WTC11 (cell line): ENCODE measurements around the gene CRTC2. TPM values are rescaled to one million over a fixed set of nuclear protein-coding genes. Genes with fewer than 3 reads are reported as not detected.
A peak's percentile ranks its signal among the peaks of the same experiment; 100 is the strongest.

Experiments used
- ATAC-seq: fragments of 200-7000 bp; cut with Tn5 transposase; 2 replicates; pipeline ENCODE4 v1.10.0; 2021; ENCODE audit warnings: mild to moderate bottlenecking, moderate library complexity
- CTCF ChIA-PET: fragments of 300-600 bp; sonication (Branson Sonifier 250); formaldehyde crosslinking; loops from one replicate; lab custom pipeline; 2021; ENCODE audit warnings: antibody characterized with exemption; lab: Charles Lee
- POLR2A ChIA-PET: fragments of 350-600 bp; sonication (Branson Sonifier 250); formaldehyde crosslinking; loops from one replicate; lab custom pipeline; 2021; ENCODE audit warnings: antibody characterized with exemption; lab: Charles Lee
- DNase-seq: peaks from one replicate; pipeline ENCODE4 v3.0.0; 2021; ENCODE audit warnings: low spot score
- H3K27ac Mint-ChIP-seq: 2 replicates; pipeline ENCODE4 v1.8.0; 2021; ENCODE audit warnings: mixed read lengths
- H3K27me3 Mint-ChIP-seq: 2 replicates; pipeline ENCODE4 v1.8.0; 2021; ENCODE audit warnings: low read depth, mild to moderate bottlenecking, moderate library complexity, mixed read lengths
- H3K36me3 Mint-ChIP-seq: 2 replicates; pipeline ENCODE4 v1.8.0; 2021; ENCODE audit warnings: mixed read lengths
- H3K4me1 Mint-ChIP-seq: 2 replicates; pipeline ENCODE4 v1.8.0; 2022; ENCODE audit warnings: mixed read lengths
- H3K4me3 Mint-ChIP-seq: 2 replicates; pipeline ENCODE4 v1.8.0; 2021; ENCODE audit warnings: mild to moderate bottlenecking, moderate library complexity, mixed read lengths
- H3K9me3 Mint-ChIP-seq: 2 replicates; pipeline ENCODE4 v1.8.0; 2021; ENCODE audit warnings: mixed read lengths
- AFF4 ChIP-seq: sonication (generic); formaldehyde crosslinking; IDR thresholded peaks from 2 replicates; pipeline ENCODE4 v1.8.1; 2023; ENCODE audit warnings: mild to moderate bottlenecking, missing genetic modification reagents, borderline replicate concordance
- CREM ChIP-seq: sonication (generic); formaldehyde crosslinking; IDR thresholded peaks from 2 replicates; pipeline ENCODE4 v1.8.1; 2022; ENCODE audit warnings: mild to moderate bottlenecking, missing genetic modification reagents, moderate library complexity
- ETV6 ChIP-seq: sonication (generic); formaldehyde crosslinking; IDR thresholded peaks from 2 replicates; pipeline ENCODE4 v1.8.1; 2022; ENCODE audit warnings: mild to moderate bottlenecking, missing genetic modification reagents
- FOXJ3 ChIP-seq: sonication (generic); formaldehyde crosslinking; IDR thresholded peaks from 2 replicates; pipeline ENCODE4 v1.9.0; 2021; ENCODE audit warnings: missing genetic modification reagents, mild to moderate bottlenecking, borderline replicate concordance
- GRHL2 ChIP-seq: fragments of 250-450 bp; sonication (Bioruptor Pico); IDR thresholded peaks from 2 replicates; pipeline ENCODE4 v1.8.0; 2022; ENCODE audit warnings: mild to moderate bottlenecking, moderate library complexity; ENCODE audit not compliant: insufficient replicate concordance, severe bottlenecking
- HMGXB4 ChIP-seq: sonication (generic); formaldehyde crosslinking; IDR thresholded peaks from 2 replicates; pipeline ENCODE4 v1.8.1; 2023; ENCODE audit warnings: mild to moderate bottlenecking, moderate library complexity, missing genetic modification reagents
- IRF1 ChIP-seq: sonication (generic); formaldehyde crosslinking; IDR thresholded peaks from 2 replicates; pipeline ENCODE4 v1.8.0; 2023; ENCODE audit warnings: missing genetic modification reagents
- MXD4 ChIP-seq: fragments of 250-450 bp; sonication (Bioruptor Pico); IDR thresholded peaks from 2 replicates; pipeline ENCODE4 v1.8.0; 2021; ENCODE audit warnings: mild to moderate bottlenecking, moderate library complexity, borderline replicate concordance
- NFE2L1 ChIP-seq: sonication (generic); formaldehyde crosslinking; IDR thresholded peaks from 2 replicates; pipeline ENCODE4 v1.8.1; 2023; ENCODE audit warnings: missing genetic modification reagents
- NFYB ChIP-seq: sonication (generic); formaldehyde crosslinking; conservative IDR thresholded peaks from 2 replicates; pipeline ENCODE4 v1.8.0; 2022; ENCODE audit warnings: low read depth, missing genetic modification reagents
- PRRX2 ChIP-seq: fragments of 250-450 bp; sonication (Bioruptor Pico); IDR thresholded peaks from 2 replicates; pipeline ENCODE4 v1.8.0; 2021; ENCODE audit warnings: mild to moderate bottlenecking
- RELA ChIP-seq: sonication (generic); formaldehyde crosslinking; IDR thresholded peaks from 2 replicates; pipeline ENCODE4 v1.8.1; 2022; ENCODE audit warnings: missing genetic modification reagents, mild to moderate bottlenecking, borderline replicate concordance
- SMAD3 ChIP-seq: sonication (generic); formaldehyde crosslinking; IDR thresholded peaks from 2 replicates; pipeline ENCODE4 v1.8.0; 2022; ENCODE audit warnings: missing genetic modification reagents, mild to moderate bottlenecking, borderline replicate concordance
- SP1 ChIP-seq: sonication (generic); formaldehyde crosslinking; conservative IDR thresholded peaks from 2 replicates; pipeline ENCODE4 v1.8.1; 2022; ENCODE audit warnings: missing genetic modification reagents
- ZNF423 ChIP-seq: fragments of 250-450 bp; sonication (Bioruptor Pico); IDR thresholded peaks from 2 replicates; pipeline ENCODE4 v2.1.2; 2022; ENCODE audit warnings: mild to moderate bottlenecking, moderate library complexity
- total RNA-seq: library from RNA; stranded (reverse); gene quantifications from 3 replicates; pipeline ENCODE4 v1.2.3, GENCODE V29; 2021
- TF ChIP-seq, protein P1 (sequence below): fragments of 250-450 bp; sonication (Bioruptor Pico); IDR thresholded peaks from 2 replicates; pipeline ENCODE4 v1.9.0; 2021; ENCODE audit warnings: mild to moderate bottlenecking
- TF ChIP-seq, protein P2 (sequence below): sonication (generic); formaldehyde crosslinking; IDR thresholded peaks from 2 replicates; pipeline ENCODE4 v1.8.0; 2023; ENCODE audit warnings: missing genetic modification reagents, mild to moderate bottlenecking, borderline replicate concordance

The CRTC2 gene
- total RNA-seq, 1 experiment from 2014 or later, result 43.7 TPM

- TF ChIP-seq AFF4 (CRISPR knock-in tag) (no peak), HMGXB4 (no peak), CREM (CRISPR knock-in tag) (no peak), ETV6 (CRISPR knock-in tag) (no peak), GRHL2 (CRISPR knock-in tag) (no peak)
- TF ChIP-seq, protein P1, sequence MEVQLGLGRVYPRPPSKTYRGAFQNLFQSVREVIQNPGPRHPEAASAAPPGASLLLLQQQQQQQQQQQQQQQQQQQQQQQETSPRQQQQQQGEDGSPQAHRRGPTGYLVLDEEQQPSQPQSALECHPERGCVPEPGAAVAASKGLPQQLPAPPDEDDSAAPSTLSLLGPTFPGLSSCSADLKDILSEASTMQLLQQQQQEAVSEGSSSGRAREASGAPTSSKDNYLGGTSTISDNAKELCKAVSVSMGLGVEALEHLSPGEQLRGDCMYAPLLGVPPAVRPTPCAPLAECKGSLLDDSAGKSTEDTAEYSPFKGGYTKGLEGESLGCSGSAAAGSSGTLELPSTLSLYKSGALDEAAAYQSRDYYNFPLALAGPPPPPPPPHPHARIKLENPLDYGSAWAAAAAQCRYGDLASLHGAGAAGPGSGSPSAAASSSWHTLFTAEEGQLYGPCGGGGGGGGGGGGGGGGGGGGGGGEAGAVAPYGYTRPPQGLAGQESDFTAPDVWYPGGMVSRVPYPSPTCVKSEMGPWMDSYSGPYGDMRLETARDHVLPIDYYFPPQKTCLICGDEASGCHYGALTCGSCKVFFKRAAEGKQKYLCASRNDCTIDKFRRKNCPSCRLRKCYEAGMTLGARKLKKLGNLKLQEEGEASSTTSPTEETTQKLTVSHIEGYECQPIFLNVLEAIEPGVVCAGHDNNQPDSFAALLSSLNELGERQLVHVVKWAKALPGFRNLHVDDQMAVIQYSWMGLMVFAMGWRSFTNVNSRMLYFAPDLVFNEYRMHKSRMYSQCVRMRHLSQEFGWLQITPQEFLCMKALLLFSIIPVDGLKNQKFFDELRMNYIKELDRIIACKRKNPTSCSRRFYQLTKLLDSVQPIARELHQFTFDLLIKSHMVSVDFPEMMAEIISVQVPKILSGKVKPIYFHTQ (CRISPR knock-in tag), result no peak
- TF ChIP-seq, protein P2, sequence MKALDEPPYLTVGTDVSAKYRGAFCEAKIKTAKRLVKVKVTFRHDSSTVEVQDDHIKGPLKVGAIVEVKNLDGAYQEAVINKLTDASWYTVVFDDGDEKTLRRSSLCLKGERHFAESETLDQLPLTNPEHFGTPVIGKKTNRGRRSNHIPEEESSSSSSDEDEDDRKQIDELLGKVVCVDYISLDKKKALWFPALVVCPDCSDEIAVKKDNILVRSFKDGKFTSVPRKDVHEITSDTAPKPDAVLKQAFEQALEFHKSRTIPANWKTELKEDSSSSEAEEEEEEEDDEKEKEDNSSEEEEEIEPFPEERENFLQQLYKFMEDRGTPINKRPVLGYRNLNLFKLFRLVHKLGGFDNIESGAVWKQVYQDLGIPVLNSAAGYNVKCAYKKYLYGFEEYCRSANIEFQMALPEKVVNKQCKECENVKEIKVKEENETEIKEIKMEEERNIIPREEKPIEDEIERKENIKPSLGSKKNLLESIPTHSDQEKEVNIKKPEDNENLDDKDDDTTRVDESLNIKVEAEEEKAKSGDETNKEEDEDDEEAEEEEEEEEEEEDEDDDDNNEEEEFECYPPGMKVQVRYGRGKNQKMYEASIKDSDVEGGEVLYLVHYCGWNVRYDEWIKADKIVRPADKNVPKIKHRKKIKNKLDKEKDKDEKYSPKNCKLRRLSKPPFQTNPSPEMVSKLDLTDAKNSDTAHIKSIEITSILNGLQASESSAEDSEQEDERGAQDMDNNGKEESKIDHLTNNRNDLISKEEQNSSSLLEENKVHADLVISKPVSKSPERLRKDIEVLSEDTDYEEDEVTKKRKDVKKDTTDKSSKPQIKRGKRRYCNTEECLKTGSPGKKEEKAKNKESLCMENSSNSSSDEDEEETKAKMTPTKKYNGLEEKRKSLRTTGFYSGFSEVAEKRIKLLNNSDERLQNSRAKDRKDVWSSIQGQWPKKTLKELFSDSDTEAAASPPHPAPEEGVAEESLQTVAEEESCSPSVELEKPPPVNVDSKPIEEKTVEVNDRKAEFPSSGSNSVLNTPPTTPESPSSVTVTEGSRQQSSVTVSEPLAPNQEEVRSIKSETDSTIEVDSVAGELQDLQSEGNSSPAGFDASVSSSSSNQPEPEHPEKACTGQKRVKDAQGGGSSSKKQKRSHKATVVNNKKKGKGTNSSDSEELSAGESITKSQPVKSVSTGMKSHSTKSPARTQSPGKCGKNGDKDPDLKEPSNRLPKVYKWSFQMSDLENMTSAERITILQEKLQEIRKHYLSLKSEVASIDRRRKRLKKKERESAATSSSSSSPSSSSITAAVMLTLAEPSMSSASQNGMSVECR (CRISPR knock-in tag), result no peak
Observed at GRCh38 chr1:153929981-153930948, 28.1 kb downstream of the CRTC2 start (continued).

DNA sequence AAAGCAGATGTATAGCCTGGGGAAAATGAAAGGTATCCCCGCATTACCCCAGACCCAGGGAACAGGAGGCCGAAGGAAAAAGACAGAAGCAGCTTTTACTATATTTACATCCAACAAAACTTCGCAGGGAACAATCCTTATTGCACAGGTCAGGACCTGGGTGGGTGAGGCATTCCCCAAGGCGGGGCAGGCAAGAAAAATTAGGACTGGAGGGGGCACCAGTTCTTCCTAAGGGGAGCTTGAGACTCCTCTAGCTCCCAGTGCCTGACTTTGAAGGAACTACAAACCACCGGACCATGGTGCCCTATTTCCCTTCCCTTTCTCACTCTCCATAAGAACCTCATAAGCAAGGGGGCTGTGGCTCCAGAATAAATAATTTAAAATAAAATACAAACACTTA lies 29.0 kb downstream of the CRTC2 start:
- POLR2A ChIA-PET, result interaction anchor here (1.2 kb wide), 1 partner anchor 17 kb away, joined by 4 read pairs; no protein-coding TSS in a partner anchor
- no peaks in the 10 kb centered on the region for H3K9me3 Mint-ChIP-seq
- no peaks in the 10 kb centered on the region for H3K4me1 Mint-ChIP-seq
- peaks cover 17% of the 10 kb centered on the region for H3K36me3 Mint-ChIP-seq
- H3K4me3 Mint-ChIP-seq, result no peak overlapping the region
- DNase-seq (no peak), ATAC-seq (no peak)
- peak overlapping the region; percentile 37; the same call in 1 of the 2 replicates for H3K27ac Mint-ChIP-seq
- CTCF ChIA-PET, result interaction anchor here (1.1 to 2.6 kb wide), 3 partner anchors 17 to 108 kb away, joined by 3 to 18 read pairs (median 5); partner anchors contain the start of gene DENND4B
- no peaks in the 10 kb centered on the region for H3K27me3 Mint-ChIP-seq
- TF ChIP-seq CREM (CRISPR knock-in tag), result no peak
- TF ChIP-seq MXD4 (CRISPR knock-in tag), result no peak
- no peak for TF ChIP-seq NFYB
- TF ChIP-seq PRRX2, result no peak
- TF ChIP-seq, protein P1 (CRISPR knock-in tag), result no peak
- TF ChIP-seq NFE2L1, result no peak
- no peak for TF ChIP-seq FOXJ3
- no peak for TF ChIP-seq SP1 (CRISPR knock-in tag)
- no peak for TF ChIP-seq SMAD3
- TF ChIP-seq RELA (CRISPR knock-in tag), result no peak
- no peak for TF ChIP-seq ZNF423 (CRISPR knock-in tag)
- no peak for TF ChIP-seq IRF1 (CRISPR knock-in tag)
